RWPE1 (cell line): Measurements from ENCODE around the gene POU3F2.

Source experiments
- CTCF ChIA-PET: fragments of 350-600 bp; sonication (Branson Sonifier 250); formaldehyde crosslinking; extraction: SDS; loops from one replicate; lab custom pipeline; 2021; lab: Yijun Ruan, JAX
- POLR2A ChIA-PET: fragments of 400-600 bp; formaldehyde crosslinking; extraction: SDS; loops from one replicate; lab custom pipeline; 2020; ENCODE audit warnings: antibody characterized with exemption; ENCODE audit not compliant: low non-redundant PET; lab: Yijun Ruan, JAX
- DNase-seq: peaks from one replicate; pipeline ENCODE4 v3.0.0; 2012; ENCODE audit warnings: low spot score
- H3K27ac ChIP-seq: fragments of 450-650 bp; 2 replicates; pipeline ENCODE4 v1.5.1; 2017
- TF ChIP-seq, protein P1 (sequence below): fragments of 450-650 bp; conservative IDR thresholded peaks from 2 replicates; pipeline ENCODE4 v1.5.1; 2017; ENCODE audit warnings: low read depth, mild to moderate bottlenecking

The POU3F2 gene

DNA sequence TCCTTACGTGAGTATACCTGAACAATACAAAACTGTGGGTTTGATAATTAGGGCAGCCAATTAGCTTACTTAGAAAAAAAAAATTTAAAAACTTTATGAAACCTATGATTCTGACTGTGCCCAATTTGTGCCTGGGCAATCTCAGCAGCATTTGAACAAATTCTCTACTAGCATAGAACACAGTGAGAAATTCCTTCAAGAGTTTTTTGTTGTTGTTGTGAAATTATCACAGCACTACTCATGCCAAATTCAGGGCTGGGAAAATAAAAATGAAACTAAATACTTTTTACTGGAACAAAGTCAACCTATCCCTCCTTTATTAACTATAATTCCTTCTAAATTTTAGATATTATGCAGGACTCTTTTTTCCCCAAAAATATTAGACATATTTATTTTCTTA lies 42.9 kb downstream of the POU3F2 start:
- CTCF ChIA-PET: interaction anchor here (0.6 kb wide), 2 partner anchors 23 to 455 kb away, joined by 3 read pairs; no protein-coding TSS in a partner anchor
- DNase-seq: no peak
- H3K27ac ChIP-seq: no peak overlapping the region
- POLR2A ChIA-PET: no interaction called here
- TF ChIP-seq, protein P1, sequence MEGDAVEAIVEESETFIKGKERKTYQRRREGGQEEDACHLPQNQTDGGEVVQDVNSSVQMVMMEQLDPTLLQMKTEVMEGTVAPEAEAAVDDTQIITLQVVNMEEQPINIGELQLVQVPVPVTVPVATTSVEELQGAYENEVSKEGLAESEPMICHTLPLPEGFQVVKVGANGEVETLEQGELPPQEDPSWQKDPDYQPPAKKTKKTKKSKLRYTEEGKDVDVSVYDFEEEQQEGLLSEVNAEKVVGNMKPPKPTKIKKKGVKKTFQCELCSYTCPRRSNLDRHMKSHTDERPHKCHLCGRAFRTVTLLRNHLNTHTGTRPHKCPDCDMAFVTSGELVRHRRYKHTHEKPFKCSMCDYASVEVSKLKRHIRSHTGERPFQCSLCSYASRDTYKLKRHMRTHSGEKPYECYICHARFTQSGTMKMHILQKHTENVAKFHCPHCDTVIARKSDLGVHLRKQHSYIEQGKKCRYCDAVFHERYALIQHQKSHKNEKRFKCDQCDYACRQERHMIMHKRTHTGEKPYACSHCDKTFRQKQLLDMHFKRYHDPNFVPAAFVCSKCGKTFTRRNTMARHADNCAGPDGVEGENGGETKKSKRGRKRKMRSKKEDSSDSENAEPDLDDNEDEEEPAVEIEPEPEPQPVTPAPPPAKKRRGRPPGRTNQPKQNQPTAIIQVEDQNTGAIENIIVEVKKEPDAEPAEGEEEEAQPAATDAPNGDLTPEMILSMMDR: no peak

DNA sequence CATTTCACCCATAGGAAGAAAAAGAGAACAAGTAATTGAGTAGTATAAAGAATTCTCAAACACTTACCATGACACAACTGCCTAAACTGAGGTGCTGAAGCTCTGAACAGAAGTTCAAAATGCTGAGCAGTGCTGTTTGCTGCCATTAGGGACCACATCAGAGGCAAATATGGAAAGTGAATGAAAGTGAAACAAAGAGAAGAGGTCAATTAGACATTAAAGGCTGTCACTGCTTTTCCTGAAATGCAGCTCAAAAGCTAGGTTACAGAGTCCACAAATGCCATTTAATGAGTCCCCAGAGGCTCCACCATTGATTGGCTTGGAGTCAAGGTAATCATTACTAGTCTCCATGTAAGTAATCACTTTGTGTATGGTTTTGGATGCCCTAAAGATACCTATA lies 46.1 kb downstream of the POU3F2 start:
- TF ChIP-seq, protein P1: no peak
- no peak for DNase-seq
- ChIA-PET CTCF (interaction anchor here (0.8 to 0.9 kb wide), 2 partner anchors 13 to 19 kb away, joined by 3 to 4 read pairs; no protein-coding TSS in a partner anchor), POLR2A (no interaction called here)
- no peak overlapping the region for H3K27ac ChIP-seq

DNA sequence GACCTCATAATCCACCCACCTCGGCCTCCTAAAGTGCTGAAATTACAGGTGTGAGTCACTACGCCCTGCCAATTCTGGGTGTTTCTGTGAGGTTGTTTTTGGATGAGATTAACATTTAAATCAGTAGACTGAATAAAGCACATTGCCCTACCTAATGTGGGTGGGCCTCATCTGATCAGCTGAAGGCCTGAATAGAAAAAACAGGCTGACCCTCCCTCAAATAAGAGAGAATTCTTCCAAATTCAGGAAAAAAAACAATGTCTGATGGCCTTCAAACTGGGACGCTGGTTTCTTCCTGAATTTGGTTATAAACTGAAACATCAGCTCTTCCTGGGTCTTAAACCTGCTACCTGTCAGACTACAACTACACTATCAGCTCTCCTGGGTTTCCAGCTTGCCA lies 51.0 kb downstream of the POU3F2 start:
- DNase-seq: no peak
- ChIA-PET CTCF (no interaction called here), POLR2A (no interaction called here)
- H3K27ac ChIP-seq: no peak overlapping the region
- TF ChIP-seq, protein P1: no peak

DNA sequence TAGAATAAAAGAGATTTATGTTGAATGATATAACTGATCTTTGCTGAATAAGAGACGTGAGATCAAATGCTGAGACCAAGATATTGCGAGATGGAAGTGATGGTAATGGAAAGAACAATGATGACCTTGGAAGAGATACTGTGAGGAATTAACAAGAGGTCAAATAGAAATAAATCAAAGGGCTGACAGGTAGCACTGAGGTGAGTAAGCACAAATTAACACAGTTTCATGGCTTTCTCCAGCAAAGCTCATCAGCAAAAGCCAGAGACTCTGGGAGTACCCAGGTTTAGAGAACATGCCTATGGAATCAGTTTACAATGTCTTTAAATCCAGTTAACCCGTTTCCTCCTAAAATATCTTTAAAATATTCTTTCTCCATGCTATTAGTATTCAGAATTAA lies 53.3 kb downstream of the POU3F2 start:
- POLR2A ChIA-PET: no interaction called here
- CTCF ChIA-PET: no interaction called here
- TF ChIP-seq, protein P1: no peak
- no peak overlapping the region for H3K27ac ChIP-seq
- DNase-seq: no peak
